CD4-positive, CD25-positive, alpha-beta regulatory T cell (primary cell): ENCODE results near the gene PSMG4. TPM values are rescaled to one million over a fixed set of nuclear protein-coding genes. Genes with fewer than 3 reads are reported as not detected.
"Not testable (repeated sequence)": the region's sequence is repeated elsewhere in the genome, so short reads cannot be mapped to it uniquely, and the experiment has no call there.

Source experiments
- ATAC-seq, 2 donors: fragments of 150-1000 bp; cut with Tn5 transposase; one replicate each; pipeline ENCODE4 v1.10.0; 2021; ENCODE audit warnings: low read depth in 2 of 2, moderate number of reproducible peaks in 2 of 2, moderate library complexity in 1 of 2
- DNase-seq, 3 donors: peaks; one replicate each; pipeline versions ENCODE4 v3.0.0 to v3.0.0-alpha.2; 2012 to 2022; ENCODE audit warnings: mixed read lengths in 1 of 3
- H3K27ac ChIP-seq: one replicate; pipeline ENCODE4 v1.7.0; 2013; ENCODE audit warnings: mild to moderate bottlenecking, low read length; ENCODE audit not compliant: insufficient read depth, poor library complexity, severe bottlenecking
- H3K27me3 ChIP-seq: one replicate; pipeline ENCODE4 v1.7.0; 2013; ENCODE audit warnings: low read length; ENCODE audit not compliant: control insufficient read depth, insufficient read depth
- H3K36me3 ChIP-seq: one replicate; pipeline ENCODE4 v1.7.0; 2013; ENCODE audit warnings: mild to moderate bottlenecking, low read length, moderate library complexity; ENCODE audit not compliant: control insufficient read depth, insufficient read depth
- H3K4me1 ChIP-seq: 2 replicates; pipeline ENCODE4 v1.7.0; 2013; ENCODE audit warnings: mild to moderate bottlenecking, low read length; ENCODE audit not compliant: insufficient read depth, control insufficient read depth, poor library complexity, severe bottlenecking
- H3K4me3 ChIP-seq: one replicate; pipeline ENCODE4 v1.7.0; 2013; ENCODE audit warnings: low read depth, mild to moderate bottlenecking, low read length, moderate library complexity
- H3K9me3 ChIP-seq, 2 experiments: 1 replicate in 1 of 2; 2 replicates in 1 of 2; pipeline ENCODE4 v1.7.0; 2013; ENCODE audit warnings: low read length in 2 of 2, mild to moderate bottlenecking in 1 of 2, moderate library complexity in 1 of 2; ENCODE audit not compliant: control insufficient read depth in 2 of 2
- H3K27ac Mint-ChIP-seq, 3 donors: one replicate each; pipeline ENCODE4 v1.8.0; 2020 to 2022; ENCODE audit warnings: mild to moderate bottlenecking in 3 of 3, mixed read lengths in 3 of 3, moderate library complexity in 2 of 3
- H3K27me3 Mint-ChIP-seq: one replicate; pipeline ENCODE4 v1.8.0; 2022; ENCODE audit warnings: mild to moderate bottlenecking, mixed read lengths
- H3K36me3 Mint-ChIP-seq: one replicate; pipeline ENCODE4 v1.8.0; 2020; ENCODE audit warnings: mixed read lengths
- H3K4me1 Mint-ChIP-seq, 4 donors: one replicate each; pipeline ENCODE4 v1.8.0; 2020 to 2022; ENCODE audit warnings: mixed read lengths in 4 of 4, mild to moderate bottlenecking in 1 of 4
- H3K4me3 Mint-ChIP-seq, 4 donors: one replicate each; pipeline ENCODE4 v1.8.0; 2020 to 2022; ENCODE audit warnings: mild to moderate bottlenecking in 4 of 4, mixed read lengths in 4 of 4, moderate library complexity in 3 of 4
- H3K9me3 Mint-ChIP-seq, 7 donors: one replicate each; pipeline ENCODE4 v1.8.0; 2020 to 2022; ENCODE audit warnings: mixed read lengths in 7 of 7, mild to moderate bottlenecking in 3 of 7, moderate library complexity in 2 of 7
- polyA plus RNA-seq, 4 donors: library from polyadenylated mRNA; unstranded; fragments of 300-500 nt; fragmentation: Illumina TruSeq; gene quantifications; one replicate each; pipeline ENCODE4 v1.2.3, GENCODE V29; 2021
- total RNA-seq: library from RNA; stranded (reverse); gene quantifications from one replicate; pipeline ENCODE4 v1.2.3, GENCODE V29; 2022

The PSMG4 gene
- total and polyA plus RNA-seq, 5 donors from 2014 or later: 18.0 to 56.8 (median 51.0) TPM

GRCh38 chr6:3239110-3239830, 19.5 kb upstream of the PSMG4 start:
- Mint-ChIP-seq H3K27ac (no peak overlapping the region), H3K27me3 (peaks cover 64% of the 10 kb centered on the region), H3K4me1 (no peaks in the 10 kb centered on the region), H3K4me3 (no peak overlapping the region), H3K36me3 (no peaks in the 10 kb centered on the region), H3K9me3 (peaks cover 0 to 1% (median 0%) of the 10 kb centered on the region in 7 donors)
- no peak overlapping the region for H3K4me3 ChIP-seq
- no peaks in the 10 kb centered on the region for H3K36me3 ChIP-seq
- H3K27ac ChIP-seq: no peak overlapping the region
- DNase-seq (no peak), ATAC-seq (no peak)
- no peaks in the 10 kb centered on the region for H3K9me3 ChIP-seq
- H3K27me3 ChIP-seq: peaks cover 19% of the 10 kb centered on the region
- H3K4me1 ChIP-seq: no peaks in the 10 kb centered on the region

DNA sequence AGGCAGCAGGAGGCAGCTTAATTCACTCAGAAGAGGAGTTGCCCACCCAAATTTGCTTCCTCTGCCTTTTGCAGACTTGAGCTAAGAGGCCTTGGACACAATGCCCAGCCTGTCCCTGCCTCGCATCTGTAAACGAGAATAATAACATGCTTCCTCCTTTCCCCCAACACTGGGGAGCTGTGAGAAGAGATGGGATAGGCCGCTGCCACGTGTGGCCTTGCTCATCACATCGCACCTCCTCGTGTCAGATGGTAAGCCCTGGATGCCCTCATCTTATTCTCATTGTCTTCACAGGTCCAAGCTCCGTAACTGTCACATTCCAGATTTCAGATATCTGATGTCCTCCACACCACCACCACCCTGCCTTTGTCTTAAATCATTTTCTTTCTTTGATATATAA, 18.2 kb upstream of the PSMG4 start:
- Mint-ChIP-seq H3K27me3 (peaks cover 56% of the 10 kb centered on the region), H3K9me3 (peaks cover 0 to 1% (median 0%) of the 10 kb centered on the region in 7 donors), H3K27ac (no peak overlapping the region), H3K36me3 (no peaks in the 10 kb centered on the region), H3K4me3 (no peak overlapping the region), H3K4me1 (no peaks in the 10 kb centered on the region)
- Histone ChIP-seq H3K9me3 (no peaks in the 10 kb centered on the region), H3K27ac (no peak overlapping the region), H3K36me3 (no peaks in the 10 kb centered on the region), H3K27me3 (peaks cover 12% of the 10 kb centered on the region), H3K4me1 (no peaks in the 10 kb centered on the region), H3K4me3 (no peak overlapping the region)
- DNase-seq (no peak), ATAC-seq (no peak)

DNA sequence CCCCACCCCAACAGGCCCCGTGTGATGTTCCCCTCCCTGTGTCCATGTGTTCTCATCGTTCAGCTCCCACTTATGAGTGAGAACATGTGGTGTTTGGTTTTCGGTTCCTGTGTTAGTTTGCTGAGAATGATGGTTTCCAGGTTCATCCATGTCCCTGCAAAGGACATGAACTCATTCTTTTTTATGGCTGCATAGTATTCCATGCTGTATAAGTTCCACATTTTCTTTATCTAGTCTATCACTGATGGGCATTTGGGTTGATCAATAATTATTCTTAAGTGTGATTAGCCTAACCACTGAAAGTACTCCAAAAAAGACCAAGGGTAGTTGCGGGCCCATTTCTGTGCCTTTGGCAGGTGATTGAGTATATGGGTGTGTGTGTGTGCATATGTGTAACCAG, 17.0 kb upstream of the PSMG4 start:
- H3K9me3 Mint-ChIP-seq, H3K36me3 ChIP-seq, H3K4me3 Mint-ChIP-seq, H3K36me3 Mint-ChIP-seq, DNase-seq, H3K27me3 ChIP-seq, H3K4me1 ChIP-seq, ATAC-seq, H3K27ac ChIP-seq, H3K4me1 Mint-ChIP-seq, H3K4me3 ChIP-seq, H3K9me3 ChIP-seq, H3K27ac Mint-ChIP-seq: not testable (repeated sequence)
- H3K27me3 Mint-ChIP-seq: peaks cover 46% of the 10 kb centered on the region

- no peak overlapping the region for H3K27ac ChIP-seq
- Mint-ChIP-seq H3K9me3 (peaks cover 0 to 1% (median 0%) of the 10 kb centered on the region in 7 donors), H3K27me3 (peaks cover 45% of the 10 kb centered on the region), H3K36me3 (no peaks in the 10 kb centered on the region), H3K27ac (no peak overlapping the region), H3K4me1 (no peaks in the 10 kb centered on the region), H3K4me3 (no peak overlapping the region)
- no peaks in the 10 kb centered on the region for H3K9me3 ChIP-seq
- ATAC-seq (no peak), DNase-seq (no peak)
- H3K4me1 ChIP-seq: no peaks in the 10 kb centered on the region
- peaks cover 4% of the 10 kb centered on the region for H3K27me3 ChIP-seq
- no peaks in the 10 kb centered on the region for H3K36me3 ChIP-seq
- H3K4me3 ChIP-seq: no peak overlapping the region
Observed at GRCh38 chr6:3242768-3243167, 16.0 kb upstream of the PSMG4 start.

DNA sequence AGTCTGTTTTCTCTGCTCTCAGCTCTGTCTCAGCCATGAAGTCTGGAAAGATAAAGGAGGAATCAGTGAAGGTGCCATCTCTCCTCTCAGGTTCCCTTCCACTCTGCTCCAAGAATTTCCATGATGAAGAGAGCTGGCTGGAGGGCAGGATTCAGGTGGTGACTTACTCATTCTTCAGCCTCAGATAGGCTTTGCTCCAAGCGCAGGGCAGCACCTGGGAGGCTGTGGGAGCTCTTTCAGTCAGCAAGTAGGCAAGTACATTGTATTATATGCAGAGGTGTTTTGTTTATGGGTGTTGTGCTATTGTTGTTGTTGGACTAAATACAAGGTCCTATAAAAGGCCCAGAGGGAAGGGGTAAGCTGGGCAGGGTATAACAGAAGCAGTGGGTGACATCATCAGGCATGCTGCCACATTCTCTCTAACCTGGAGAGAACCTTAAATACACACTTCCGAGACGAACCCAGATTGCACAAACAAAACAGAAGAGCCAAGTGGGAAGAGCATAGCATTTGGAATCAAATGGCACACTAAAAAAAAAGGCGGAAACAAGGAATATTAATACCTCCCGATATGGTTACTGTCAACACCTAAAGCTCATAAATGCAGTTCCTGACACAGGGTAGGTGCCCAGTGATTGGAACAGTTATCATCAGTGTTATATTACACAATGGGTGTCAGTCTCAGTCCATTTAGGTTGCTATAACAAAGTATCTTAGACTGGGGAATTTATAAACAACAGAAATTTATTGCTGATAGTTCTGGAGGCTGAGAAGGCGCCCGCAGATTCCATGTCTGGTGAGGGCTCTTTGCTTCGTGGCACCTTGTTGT, 14.5 kb upstream of the PSMG4 start:
- Histone ChIP-seq H3K9me3 (no peaks in the 10 kb centered on the region), H3K27me3 (peaks cover 6% of the 10 kb centered on the region), H3K4me3 (no peak overlapping the region), H3K4me1 (no peaks in the 10 kb centered on the region), H3K27ac (no peak overlapping the region), H3K36me3 (no peaks in the 10 kb centered on the region)
- Mint-ChIP-seq H3K9me3 (peaks cover 0 to 1% (median 0%) of the 10 kb centered on the region in 7 donors), H3K4me1 (no peaks in the 10 kb centered on the region), H3K36me3 (no peaks in the 10 kb centered on the region), H3K4me3 (no peak overlapping the region), H3K27ac (no peak overlapping the region), H3K27me3 (peaks cover 41% of the 10 kb centered on the region)
- DNase-seq (no peak), ATAC-seq (no peak)

DNA sequence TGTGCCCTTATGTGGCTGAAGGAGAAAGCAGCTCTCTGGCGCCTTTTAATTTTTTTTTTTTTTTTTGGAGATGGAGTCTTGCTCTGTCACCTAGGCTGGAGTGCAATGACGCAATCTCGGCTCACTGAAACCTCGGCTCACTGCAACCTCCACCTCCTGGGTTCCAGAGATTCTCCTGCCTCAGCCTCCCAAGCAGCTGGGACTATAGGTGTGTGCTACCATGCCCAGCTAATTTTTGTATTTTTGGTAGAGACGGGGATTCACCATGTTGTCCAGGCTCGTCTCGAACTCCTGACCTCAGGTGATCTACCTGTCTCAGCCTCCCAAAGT, 13.9 kb upstream of the PSMG4 start:
- DNase-seq, H3K4me1 ChIP-seq, H3K36me3 ChIP-seq, H3K4me3 ChIP-seq, H3K27me3 ChIP-seq, H3K4me3 Mint-ChIP-seq, H3K4me1 Mint-ChIP-seq, H3K9me3 Mint-ChIP-seq, ATAC-seq, H3K27ac ChIP-seq, H3K9me3 ChIP-seq, H3K27ac Mint-ChIP-seq, H3K36me3 Mint-ChIP-seq: not testable (repeated sequence)
- peaks cover 45% of the 10 kb centered on the region for H3K27me3 Mint-ChIP-seq

DNA sequence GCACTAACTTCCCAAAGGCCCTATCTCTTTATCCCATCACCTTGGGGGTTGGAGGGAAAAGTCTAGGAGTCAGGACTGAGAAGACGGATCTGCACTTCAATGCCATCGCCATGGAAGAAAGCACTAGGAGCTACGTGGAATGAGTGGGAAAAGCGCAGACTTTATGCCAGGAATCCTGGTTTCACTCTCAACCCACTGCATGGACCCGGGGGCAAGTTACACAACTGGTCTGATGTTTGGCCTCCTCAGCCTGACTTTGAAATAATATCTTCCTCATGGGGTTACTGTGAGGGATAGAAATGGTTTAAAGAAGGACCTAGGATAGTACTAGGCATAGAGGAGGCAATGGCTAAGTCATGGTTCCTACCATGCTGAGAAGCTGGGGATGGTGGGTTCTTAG, 13.5 kb upstream of the PSMG4 start:
- no peak overlapping the region for H3K4me3 Mint-ChIP-seq
- no peaks in the 10 kb centered on the region for H3K4me1 ChIP-seq
- H3K27me3 ChIP-seq: peaks cover 6% of the 10 kb centered on the region
- H3K36me3 Mint-ChIP-seq: no peaks in the 10 kb centered on the region
- no peak overlapping the region for H3K27ac ChIP-seq
- no peaks in the 10 kb centered on the region for H3K36me3 ChIP-seq
- H3K9me3 ChIP-seq: no peaks in the 10 kb centered on the region
- ATAC-seq: no peak
- peaks cover 0 to 1% (median 0%) of the 10 kb centered on the region in 7 donors for H3K9me3 Mint-ChIP-seq
- no peak for DNase-seq
- H3K27me3 Mint-ChIP-seq: peaks cover 42% of the 10 kb centered on the region
- H3K27ac Mint-ChIP-seq: peak overlapping the region in 1 of 3 donors; percentile 57
- no peak overlapping the region for H3K4me3 ChIP-seq
- no peaks in the 10 kb centered on the region for H3K4me1 Mint-ChIP-seq
